K562 (cell line): ENCODE data around the gene FAM174C. TPM values are rescaled to one million over a fixed set of nuclear protein-coding genes. Genes with fewer than 3 reads are reported as not detected.

Source experiments
- ATF1 ChIP-seq, 2 experiments: fragments of 450-650 bp in 1 of 2; IDR thresholded peaks; 2 replicates each; pipeline ENCODE4 v1.6.1; 2016; ENCODE audit warnings: missing compliant biosample characterization in 1 of 2, missing genetic modification characterization in 1 of 2
- CREB1 ChIP-seq, 2 experiments: sonication (generic) in 1 of 2; formaldehyde crosslinking in 1 of 2; IDR thresholded peaks; 2 replicates each; pipeline versions ENCODE4 v1.6.1 to v1.8.0; 2012 to 2022; ENCODE audit warnings: inconsistent platforms in 1 of 2, mild to moderate bottlenecking in 1 of 2, missing genetic modification reagents in 1 of 2, moderate library complexity in 1 of 2
- DEAF1 ChIP-seq: fragments of 450-650 bp; formaldehyde crosslinking; IDR thresholded peaks from 2 replicates; pipeline ENCODE4 v1.4.0; 2020; ENCODE audit warnings: mild to moderate bottlenecking, moderate library complexity
- ELF1 ChIP-seq: fragments of 200-800 bp; sonication (Bioruptor generic); IDR thresholded peaks from 2 replicates; pipeline ENCODE4 v1.6.1; 2016; ENCODE audit warnings: missing genetic modification characterization, missing compliant biosample characterization
- FUS ChIP-seq: fragments of 200-400 bp; formaldehyde crosslinking; optimal IDR thresholded peaks from 2 replicates; pipeline ENCODE3; 2017; ENCODE audit warnings: low read depth, low read length
- KDM5B ChIP-seq: fragments of 200-600 bp; sonication (generic); IDR thresholded peaks from 2 replicates; pipeline ENCODE4 v1.6.1; 2012; ENCODE audit warnings: low read depth, mild to moderate bottlenecking, moderate library complexity, low read length, control low read depth, inconsistent platforms; ENCODE audit not compliant: insufficient replicate concordance
- MAZ ChIP-seq, 2 experiments: fragments of 450-650 bp in 1 of 2; sonication (generic) in 1 of 2; formaldehyde crosslinking; IDR thresholded peaks in 1 of 2; conservative IDR thresholded peaks in 1 of 2; 2 replicates each; pipeline versions ENCODE4 v1.4.0 to v1.5.0; 2020; ENCODE audit warnings: mild to moderate bottlenecking in 1 of 2, missing genetic modification reagents in 1 of 2
- RAD51 ChIP-seq: fragments of 450-650 bp; IDR thresholded peaks from 2 replicates; pipeline ENCODE4 v1.7.1; 2016; ENCODE audit warnings: low read depth, mild to moderate bottlenecking, borderline replicate concordance
- SMARCB1 ChIP-seq: IDR thresholded peaks from 2 replicates; pipeline ENCODE4 v1.6.1; 2011; ENCODE audit warnings: improper control_type of control experiment, low read depth; ENCODE audit not compliant: insufficient read length
- SOX6 ChIP-seq: fragments of 450-650 bp; IDR thresholded peaks from 2 replicates; pipeline ENCODE4 v1.6.1; 2014; ENCODE audit warnings: mild to moderate bottlenecking
- ZFP36 ChIP-seq: fragments of 150-350 bp; IDR thresholded peaks from 2 replicates; pipeline ENCODE4 v1.6.1; 2018; ENCODE audit warnings: low read length, low read depth; ENCODE audit not compliant: partially characterized antibody
- polyA plus RNA-seq, 8 experiments: library from polyadenylated mRNA; depleted of rRNA in 4 of 8; stranded (reverse) in 5 of 8; unstranded in 3 of 8; fragments of >200 nt; fragmentation: Nextera tagmentation in 2 of 8; fragmentation: Illumina TruSeq in 1 of 8; extraction: Ambion mirVana in 2 of 8; extraction: Trizol in 1 of 8; gene quantifications; 2 replicates each; pipeline versions ENCODE4 v1.2.1 to v1.2.3, GENCODE V29; 2011 to 2014; ENCODE audit warnings: inconsistent platforms in 1 of 8, missing spikeins in 1 of 8
- total RNA-seq, 7 experiments: library from RNA; depleted of rRNA in 6 of 7; stranded (reverse); fragments of >200 nt in 6 of 7; fragmentation: Illumina TruSeq in 2 of 7; extraction: Trizol in 2 of 7; gene quantifications; 2 replicates each; pipeline versions ENCODE4 v1.2.1 to v1.2.3, GENCODE V29; 2011 to 2021; ENCODE audit warnings: low replicate concordance in 1 of 7
- TF ChIP-seq, protein P1 (sequence below): IDR thresholded peaks from 2 replicates; pipeline ENCODE4 v1.6.1; 2011; ENCODE audit warnings: borderline replicate concordance, low read depth, mild to moderate bottlenecking, moderate library complexity, low read length; ENCODE audit not compliant: insufficient read depth, poor library complexity, severe bottlenecking
- TF ChIP-seq, protein P2 (sequence below): fragments of 450-650 bp; formaldehyde crosslinking; conservative IDR thresholded peaks from 2 replicates; pipeline ENCODE4 v1.4.0; 2022; ENCODE audit warnings: mild to moderate bottlenecking, missing genetic modification characterization
- TF ChIP-seq, protein P3 (sequence below): sonication (generic); formaldehyde crosslinking; IDR thresholded peaks from 2 replicates; pipeline ENCODE4 v1.8.0; 2022; ENCODE audit warnings: mild to moderate bottlenecking, missing genetic modification reagents
- TF ChIP-seq, protein P4 (sequence below): fragments of 250-450 bp; sonication (Bioruptor Pico); IDR thresholded peaks from 2 replicates; pipeline ENCODE4 v1.8.0; 2021; ENCODE audit warnings: borderline replicate concordance, mild to moderate bottlenecking, moderate library complexity; ENCODE audit not compliant: poor library complexity, severe bottlenecking

FAM174C gene
- total and polyA plus RNA-seq, 9 of the 15 experiments (the other 6 are each of a cell fraction or from before 2014, with no cell fraction given), result 0.66 to 89.6 (median 20.3) TPM

GRCh38 chr19:1266916-1267476, 8.3 kb upstream of the FAM174C start (continued):
- no peak for TF ChIP-seq ELF1 (tag)
- no peak for TF ChIP-seq RAD51
- TF ChIP-seq, protein P1, sequence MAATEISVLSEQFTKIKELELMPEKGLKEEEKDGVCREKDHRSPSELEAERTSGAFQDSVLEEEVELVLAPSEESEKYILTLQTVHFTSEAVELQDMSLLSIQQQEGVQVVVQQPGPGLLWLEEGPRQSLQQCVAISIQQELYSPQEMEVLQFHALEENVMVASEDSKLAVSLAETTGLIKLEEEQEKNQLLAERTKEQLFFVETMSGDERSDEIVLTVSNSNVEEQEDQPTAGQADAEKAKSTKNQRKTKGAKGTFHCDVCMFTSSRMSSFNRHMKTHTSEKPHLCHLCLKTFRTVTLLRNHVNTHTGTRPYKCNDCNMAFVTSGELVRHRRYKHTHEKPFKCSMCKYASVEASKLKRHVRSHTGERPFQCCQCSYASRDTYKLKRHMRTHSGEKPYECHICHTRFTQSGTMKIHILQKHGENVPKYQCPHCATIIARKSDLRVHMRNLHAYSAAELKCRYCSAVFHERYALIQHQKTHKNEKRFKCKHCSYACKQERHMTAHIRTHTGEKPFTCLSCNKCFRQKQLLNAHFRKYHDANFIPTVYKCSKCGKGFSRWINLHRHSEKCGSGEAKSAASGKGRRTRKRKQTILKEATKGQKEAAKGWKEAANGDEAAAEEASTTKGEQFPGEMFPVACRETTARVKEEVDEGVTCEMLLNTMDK, result peak; percentile 68
- TF ChIP-seq CREB1 (IDR thresholded peaks at IDR 0.05), result no peak
- no peak for TF ChIP-seq CREB1 (CRISPR knock-in tag; IDR thresholded peaks at IDR 0.05)
- no peak for TF ChIP-seq ATF1 (CRISPR knock-in tag; IDR thresholded peaks at IDR 0.05)
- no peak for TF ChIP-seq ATF1 (tag; IDR thresholded peaks at IDR 0.05)
- TF ChIP-seq, protein P2, sequence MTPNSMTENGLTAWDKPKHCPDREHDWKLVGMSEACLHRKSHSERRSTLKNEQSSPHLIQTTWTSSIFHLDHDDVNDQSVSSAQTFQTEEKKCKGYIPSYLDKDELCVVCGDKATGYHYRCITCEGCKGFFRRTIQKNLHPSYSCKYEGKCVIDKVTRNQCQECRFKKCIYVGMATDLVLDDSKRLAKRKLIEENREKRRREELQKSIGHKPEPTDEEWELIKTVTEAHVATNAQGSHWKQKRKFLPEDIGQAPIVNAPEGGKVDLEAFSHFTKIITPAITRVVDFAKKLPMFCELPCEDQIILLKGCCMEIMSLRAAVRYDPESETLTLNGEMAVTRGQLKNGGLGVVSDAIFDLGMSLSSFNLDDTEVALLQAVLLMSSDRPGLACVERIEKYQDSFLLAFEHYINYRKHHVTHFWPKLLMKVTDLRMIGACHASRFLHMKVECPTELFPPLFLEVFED, result no peak
- TF ChIP-seq ZFP36, result no peak
- TF ChIP-seq, protein P3, sequence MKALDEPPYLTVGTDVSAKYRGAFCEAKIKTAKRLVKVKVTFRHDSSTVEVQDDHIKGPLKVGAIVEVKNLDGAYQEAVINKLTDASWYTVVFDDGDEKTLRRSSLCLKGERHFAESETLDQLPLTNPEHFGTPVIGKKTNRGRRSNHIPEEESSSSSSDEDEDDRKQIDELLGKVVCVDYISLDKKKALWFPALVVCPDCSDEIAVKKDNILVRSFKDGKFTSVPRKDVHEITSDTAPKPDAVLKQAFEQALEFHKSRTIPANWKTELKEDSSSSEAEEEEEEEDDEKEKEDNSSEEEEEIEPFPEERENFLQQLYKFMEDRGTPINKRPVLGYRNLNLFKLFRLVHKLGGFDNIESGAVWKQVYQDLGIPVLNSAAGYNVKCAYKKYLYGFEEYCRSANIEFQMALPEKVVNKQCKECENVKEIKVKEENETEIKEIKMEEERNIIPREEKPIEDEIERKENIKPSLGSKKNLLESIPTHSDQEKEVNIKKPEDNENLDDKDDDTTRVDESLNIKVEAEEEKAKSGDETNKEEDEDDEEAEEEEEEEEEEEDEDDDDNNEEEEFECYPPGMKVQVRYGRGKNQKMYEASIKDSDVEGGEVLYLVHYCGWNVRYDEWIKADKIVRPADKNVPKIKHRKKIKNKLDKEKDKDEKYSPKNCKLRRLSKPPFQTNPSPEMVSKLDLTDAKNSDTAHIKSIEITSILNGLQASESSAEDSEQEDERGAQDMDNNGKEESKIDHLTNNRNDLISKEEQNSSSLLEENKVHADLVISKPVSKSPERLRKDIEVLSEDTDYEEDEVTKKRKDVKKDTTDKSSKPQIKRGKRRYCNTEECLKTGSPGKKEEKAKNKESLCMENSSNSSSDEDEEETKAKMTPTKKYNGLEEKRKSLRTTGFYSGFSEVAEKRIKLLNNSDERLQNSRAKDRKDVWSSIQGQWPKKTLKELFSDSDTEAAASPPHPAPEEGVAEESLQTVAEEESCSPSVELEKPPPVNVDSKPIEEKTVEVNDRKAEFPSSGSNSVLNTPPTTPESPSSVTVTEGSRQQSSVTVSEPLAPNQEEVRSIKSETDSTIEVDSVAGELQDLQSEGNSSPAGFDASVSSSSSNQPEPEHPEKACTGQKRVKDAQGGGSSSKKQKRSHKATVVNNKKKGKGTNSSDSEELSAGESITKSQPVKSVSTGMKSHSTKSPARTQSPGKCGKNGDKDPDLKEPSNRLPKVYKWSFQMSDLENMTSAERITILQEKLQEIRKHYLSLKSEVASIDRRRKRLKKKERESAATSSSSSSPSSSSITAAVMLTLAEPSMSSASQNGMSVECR (CRISPR knock-in tag), result peak; percentile 85
- TF ChIP-seq DEAF1 (CRISPR knock-in tag), result peak; percentile 85
- peak; percentile 37; the same call in 1 of the 2 replicates for TF ChIP-seq SOX6
- no peak for TF ChIP-seq KDM5B
- TF ChIP-seq MAZ (CRISPR knock-in tag; conservative IDR thresholded peaks at IDR 0.05 in 1 of 2, IDR thresholded peaks at IDR 0.05 in 1 of 2), result peak; percentile 1 to 83; a peak in 2 of 4 replicates
- TF ChIP-seq FUS, result peak; percentile 64
- no peak for TF ChIP-seq SMARCB1
- TF ChIP-seq, protein P4, sequence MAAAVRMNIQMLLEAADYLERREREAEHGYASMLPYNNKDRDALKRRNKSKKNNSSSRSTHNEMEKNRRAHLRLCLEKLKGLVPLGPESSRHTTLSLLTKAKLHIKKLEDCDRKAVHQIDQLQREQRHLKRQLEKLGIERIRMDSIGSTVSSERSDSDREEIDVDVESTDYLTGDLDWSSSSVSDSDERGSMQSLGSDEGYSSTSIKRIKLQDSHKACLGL (CRISPR knock-in tag), result no peak
